Esophagus muscularis mucosa (tissue), 4 donors: Measurements from ENCODE around the gene CCNJL. TPM values are rescaled to one million over a fixed set of nuclear protein-coding genes. Genes with fewer than 3 reads are reported as not detected.

Experiments
- DNase-seq: peaks from one replicate; pipeline ENCODE4 v3.0.0-alpha.2; 2017; ENCODE audit errors: extremely low spot score
- H3K27ac ChIP-seq, 4 donors: fragments of 200-600 bp; sonication (generic); replicated peaks in 1 of 4; 1 replicate in 3 of 4; 2 replicates in 1 of 4; pipeline ENCODE4 v1.5.1; 2016 to 2019; ENCODE audit warnings: mild to moderate bottlenecking in 1 of 4
- H3K27me3 ChIP-seq, 4 donors: fragments of 200-600 bp; sonication (generic); one replicate each; pipeline versions ENCODE4 v1.5.1 to v1.6.0; 2016 to 2019
- H3K36me3 ChIP-seq, 4 donors: fragments of 200-600 bp; sonication (generic); one replicate each; pipeline ENCODE4 v1.5.1; 2016 to 2019
- H3K4me1 ChIP-seq, 4 donors: fragments of 200-600 bp; sonication (generic); one replicate each; pipeline ENCODE4 v1.5.1; 2016 to 2019
- H3K4me3 ChIP-seq, 4 donors: fragments of 200-600 bp; sonication (generic); 1 replicate in 2 of 4; 2 replicates in 2 of 4; pipeline ENCODE4 v1.5.1; 2016 to 2019; ENCODE audit warnings: mild to moderate bottlenecking in 4 of 4, moderate library complexity in 1 of 4
- H3K9me3 ChIP-seq, 4 donors: fragments of 200-600 bp; sonication (generic); 1 replicate in 3 of 4; 2 replicates in 1 of 4; pipeline ENCODE4 v1.5.1; 2016 to 2019
- EP300 ChIP-seq: sonication (generic); formaldehyde crosslinking; IDR thresholded peaks from one replicate; pipeline ENCODE4 v1.6.1; 2017; ENCODE audit warnings: antibody characterized with exemption
- POLR2A ChIP-seq: fragments of 450-650 bp; IDR thresholded peaks from one replicate; pipeline ENCODE4 v1.6.1; 2017; ENCODE audit warnings: antibody characterized with exemption, moderate library complexity, mild to moderate bottlenecking, low read depth
- POLR2AphosphoS5 ChIP-seq, 2 donors: sonication (generic); formaldehyde crosslinking; IDR thresholded peaks; one replicate each; pipeline ENCODE4 v1.6.1; 2017; ENCODE audit warnings: antibody characterized with exemption in 2 of 2
- WGBS: methylation state at CpG from one replicate; pipeline ENCODE4 v1.1.5; 2018; 5-methylcytosine and 5-hydroxymethylcytosine counted together
- intact Hi-C: fragments of 100-400 bp; cut with DNase I; formaldehyde crosslinking; loops from one replicate; pipeline ENCODE4 v1.15.1; 2023
- small RNA-seq, 3 donors: library from RNA; depleted of rRNA; stranded (forward); fragments of <200 nt; gene quantifications; one replicate each; pipeline ENCODE3, GENCODE V24; 2016
- total RNA-seq, 4 donors: library from RNA; depleted of rRNA; stranded (reverse); fragments of >200 nt; gene quantifications; one replicate each; pipeline versions ENCODE4 v1.1.0 to v1.2.1, GENCODE V29; 2016
- TF ChIP-seq, protein P1 (sequence below), 3 experiments: fragments of 200-600 bp in 2 of 3; fragments of 450-650 bp in 1 of 3; sonication (generic) in 2 of 3; IDR thresholded peaks; one replicate each; pipeline ENCODE4 v1.5.1; 2017 to 2019; ENCODE audit warnings: antibody characterized with exemption in 3 of 3, mild to moderate bottlenecking in 2 of 3, moderate library complexity in 1 of 3

CCNJL gene
- total RNA-seq, 4 donors from 2014 or later, result 0.83 to 2.5 (median 1.3) TPM

DNA sequence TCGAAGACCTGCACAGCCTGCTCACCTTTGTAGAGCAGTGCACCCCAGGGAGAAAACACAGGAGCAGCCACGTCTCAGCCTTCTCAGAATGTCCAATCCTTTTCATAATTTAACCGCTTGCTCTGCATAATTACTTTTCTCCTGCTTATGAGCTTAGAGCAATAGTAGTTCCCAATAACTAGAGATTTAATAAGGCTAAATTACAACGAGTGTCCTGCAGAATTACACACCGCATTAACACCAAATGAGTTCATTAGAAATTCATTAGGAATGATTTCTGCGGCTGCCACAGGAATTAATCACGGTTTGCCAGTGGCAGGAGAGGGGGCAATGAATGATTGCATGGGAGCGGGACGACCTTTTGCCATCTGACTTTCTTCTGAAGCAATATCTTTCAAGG, 101.8 kb downstream of the CCNJL start:
- H3K9me3 ChIP-seq, result no peaks in the 10 kb centered on the region
- H3K4me1 ChIP-seq, result no peaks in the 10 kb centered on the region
- TF ChIP-seq EP300, result no peak
- TF ChIP-seq, protein P1, sequence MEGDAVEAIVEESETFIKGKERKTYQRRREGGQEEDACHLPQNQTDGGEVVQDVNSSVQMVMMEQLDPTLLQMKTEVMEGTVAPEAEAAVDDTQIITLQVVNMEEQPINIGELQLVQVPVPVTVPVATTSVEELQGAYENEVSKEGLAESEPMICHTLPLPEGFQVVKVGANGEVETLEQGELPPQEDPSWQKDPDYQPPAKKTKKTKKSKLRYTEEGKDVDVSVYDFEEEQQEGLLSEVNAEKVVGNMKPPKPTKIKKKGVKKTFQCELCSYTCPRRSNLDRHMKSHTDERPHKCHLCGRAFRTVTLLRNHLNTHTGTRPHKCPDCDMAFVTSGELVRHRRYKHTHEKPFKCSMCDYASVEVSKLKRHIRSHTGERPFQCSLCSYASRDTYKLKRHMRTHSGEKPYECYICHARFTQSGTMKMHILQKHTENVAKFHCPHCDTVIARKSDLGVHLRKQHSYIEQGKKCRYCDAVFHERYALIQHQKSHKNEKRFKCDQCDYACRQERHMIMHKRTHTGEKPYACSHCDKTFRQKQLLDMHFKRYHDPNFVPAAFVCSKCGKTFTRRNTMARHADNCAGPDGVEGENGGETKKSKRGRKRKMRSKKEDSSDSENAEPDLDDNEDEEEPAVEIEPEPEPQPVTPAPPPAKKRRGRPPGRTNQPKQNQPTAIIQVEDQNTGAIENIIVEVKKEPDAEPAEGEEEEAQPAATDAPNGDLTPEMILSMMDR (IDR thresholded peaks at IDR 0.05), result no peak
- no peak for TF ChIP-seq POLR2A
- no peak overlapping the region for H3K27ac ChIP-seq
- intact Hi-C loops, result no loop called here
- 79% methylated on average over 9 of the region's 9 CpGs for WGBS
- no peak overlapping the region for H3K4me3 ChIP-seq
- H3K36me3 ChIP-seq, result no peaks in the 10 kb centered on the region
- no peaks in the 10 kb centered on the region for H3K27me3 ChIP-seq
- no peak for DNase-seq

DNA sequence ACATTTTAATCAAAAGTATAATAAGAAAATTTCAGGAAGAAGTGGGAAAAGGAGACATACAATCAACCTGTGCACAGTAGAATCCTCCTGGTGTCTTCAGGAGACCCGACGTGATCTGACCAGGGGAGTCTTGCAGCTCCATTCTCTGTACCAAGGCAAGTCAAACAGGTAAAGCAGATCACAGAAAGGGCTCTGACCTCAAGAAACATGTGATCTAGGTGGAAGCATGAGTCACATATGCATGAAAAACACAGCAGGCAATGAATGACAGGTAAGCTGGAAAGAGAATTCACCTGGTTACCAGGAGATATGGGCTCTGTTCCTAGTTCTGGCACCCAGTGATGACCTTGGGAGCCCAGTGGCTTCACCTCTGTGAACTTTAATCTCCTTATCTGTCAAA, 102.4 kb downstream of the CCNJL start:
- Histone ChIP-seq H3K27ac (no peak overlapping the region), H3K27me3 (no peaks in the 10 kb centered on the region), H3K36me3 (no peaks in the 10 kb centered on the region), H3K9me3 (no peaks in the 10 kb centered on the region), H3K4me1 (no peaks in the 10 kb centered on the region), H3K4me3 (no peak overlapping the region)
- TF ChIP-seq, protein P1 (IDR thresholded peaks at IDR 0.05), result no peak
- TF ChIP-seq POLR2AphosphoS5 (IDR thresholded peaks at IDR 0.05), result no peak
- no peak for TF ChIP-seq POLR2A
- intact Hi-C loops, result no loop called here
- DNase-seq, result no peak
- WGBS, result 95% methylated on average over 2 of the region's 2 CpGs

- no peaks in the 10 kb centered on the region for H3K4me1 ChIP-seq
- no peak for DNase-seq
- H3K27ac ChIP-seq, result no peak overlapping the region
- intact Hi-C loops, result no loop called here
- 78% methylated on average over 2 of the region's 2 CpGs for WGBS
- no peaks in the 10 kb centered on the region for H3K9me3 ChIP-seq
- TF ChIP-seq, protein P1 (IDR thresholded peaks at IDR 0.05), result no peak
- TF ChIP-seq EP300 (no peak), POLR2A (no peak), POLR2AphosphoS5 (IDR thresholded peaks at IDR 0.05) (no peak)
- no peak overlapping the region for H3K4me3 ChIP-seq
- no peaks in the 10 kb centered on the region for H3K36me3 ChIP-seq
- H3K27me3 ChIP-seq, result no peaks in the 10 kb centered on the region
These were observed 105.3 kb downstream of the CCNJL start for GRCh38 chr5:160207061-160207460.

Small RNAs within 50 kb of the gene (small RNA-seq; reads per million reads assigned to genes)
- 0 reads per million in 3 donors for gene AC112191.3

Other genes with a start within 250 kb of the CCNJL start
- 10 to 100 TPM; 17.2 to 30.3 (median 24.2) TPM for gene PWWP2A, start 193.1 kb downstream of the CCNJL start, total RNA-seq
- not detected for gene FABP6, start 83.1 kb downstream of the CCNJL start, total RNA-seq
- 1 to 10 TPM; 1.3 to 2.9 (median 2.5) TPM for gene C1QTNF2, start 58.1 kb upstream of the CCNJL start, total RNA-seq
- 1 to 10 TPM; 3.0 to 9.6 (median 5.8) TPM for gene FAM200C, start 87.5 kb upstream of the CCNJL start, total RNA-seq
- 10 to 100 TPM; 43.5 to 82.0 (median 69.5) TPM for gene SLU7, start 106.5 kb upstream of the CCNJL start, total RNA-seq
- gene PTTG1, start 109.3 kb upstream of the CCNJL start, total RNA-seq, result 1 to 10 TPM in 3 of 4 donors, not detected in 1; 2.6 to 6.3 (median 5.5) TPM